T-helper 2 cell treated with Interferon-gamma antibody and Interleukin-4, amounts not matched to agents 100 ng/mL and 5 ng/mL, for 36 hours (primary cell): Measurements from ENCODE around the gene KRTAP12-1. TPM values are rescaled to one million over a fixed set of nuclear protein-coding genes. Genes with fewer than 3 reads are reported as not detected.
"Not testable (repeated sequence)": the region's sequence is repeated elsewhere in the genome, so short reads cannot be mapped to it uniquely, and the experiment has no call there.

Source experiments
- intact Hi-C: fragments of 100-400 bp; cut with micrococcal nuclease; formaldehyde crosslinking; loops from one replicate; pipeline ENCODE4 v1.15.1; 2023
- total RNA-seq: library from RNA; stranded (reverse); gene quantifications from 2 replicates; pipeline ENCODE4 v1.2.3, GENCODE V29; 2022

KRTAP12-1 gene
- total RNA-seq, 1 donor from 2014 or later, result not detected

GRCh38 chr21:44670642-44671432, 11.1 kb downstream of the KRTAP12-1 start:
- intact Hi-C loops, result no loop called here

GRCh38 chr21:44667612-44668011, 14.4 kb downstream of the KRTAP12-1 start:
- intact Hi-C loops, result no loop called here

DNA sequence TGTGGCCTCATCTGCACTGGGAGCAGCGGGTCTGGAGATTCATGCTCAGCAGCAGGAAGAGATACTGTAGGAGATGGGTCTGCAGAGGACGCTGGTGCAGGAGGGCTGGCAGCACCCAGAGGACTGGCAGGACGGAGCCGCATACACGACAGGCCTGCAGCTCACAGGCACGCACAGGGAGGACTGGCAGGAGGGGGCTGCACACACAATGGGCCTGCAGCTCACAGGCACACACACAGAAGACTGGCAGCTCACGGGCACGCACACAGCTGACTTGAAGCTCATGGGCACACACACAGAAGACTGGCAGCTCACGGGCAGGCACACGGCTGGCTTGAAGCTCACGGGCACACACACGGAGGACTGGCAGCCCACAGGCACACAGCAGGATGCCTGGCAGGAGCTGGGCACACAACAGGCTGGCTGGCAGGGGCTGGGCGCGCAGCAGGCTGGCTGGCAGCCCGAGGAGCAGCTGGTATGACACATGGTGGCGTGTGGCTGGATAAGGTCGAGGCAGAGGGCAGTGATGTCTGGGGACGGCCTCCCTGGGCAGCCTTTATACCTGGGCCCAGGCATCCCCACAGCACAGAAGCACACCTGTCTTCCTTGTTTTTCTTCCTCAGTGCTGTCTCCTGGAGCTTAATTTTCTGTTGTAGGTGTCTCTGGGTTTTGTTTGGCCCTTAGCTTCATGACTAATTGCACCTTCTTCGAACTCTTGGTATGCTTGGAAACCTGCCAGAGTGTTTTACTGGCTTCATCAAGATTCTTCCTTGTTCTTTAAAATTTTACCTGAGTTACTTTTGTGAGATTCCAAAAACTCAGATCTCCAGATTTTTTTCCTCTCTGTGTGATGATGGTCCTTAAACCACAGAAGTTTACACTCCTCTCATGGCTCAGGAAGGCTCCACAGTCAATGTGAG, 15.3 kb downstream of the KRTAP12-1 start, which contains the start of gene KRTAP12-2:
KRTAP12-2 (minus strand) TSS at position 527 of the 920 bp plus-strand sequence; CDS start at position 486, 41 bp downstream.
- intact Hi-C loops, result no loop called here

DNA sequence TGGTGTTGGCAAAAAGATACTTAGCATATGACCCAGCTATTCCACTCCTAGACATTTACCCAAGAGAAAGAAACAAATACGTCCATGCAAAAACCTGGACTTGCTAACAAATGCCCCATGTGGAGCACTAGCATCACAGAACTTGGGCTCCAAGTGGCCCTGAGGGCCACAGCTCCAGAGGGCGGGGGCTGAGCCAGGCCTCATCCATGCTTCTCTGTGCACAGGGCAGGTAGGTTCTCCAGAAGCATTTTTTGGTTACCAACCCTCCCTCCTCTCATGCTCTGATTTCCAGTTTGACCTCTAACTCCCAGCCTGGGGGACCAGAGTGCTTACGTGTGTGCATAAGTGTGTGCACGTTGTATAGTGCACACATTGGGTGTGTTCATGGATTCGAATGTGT, 17.3 kb downstream of the KRTAP12-1 start:
- intact Hi-C loops, result no loop called here

DNA sequence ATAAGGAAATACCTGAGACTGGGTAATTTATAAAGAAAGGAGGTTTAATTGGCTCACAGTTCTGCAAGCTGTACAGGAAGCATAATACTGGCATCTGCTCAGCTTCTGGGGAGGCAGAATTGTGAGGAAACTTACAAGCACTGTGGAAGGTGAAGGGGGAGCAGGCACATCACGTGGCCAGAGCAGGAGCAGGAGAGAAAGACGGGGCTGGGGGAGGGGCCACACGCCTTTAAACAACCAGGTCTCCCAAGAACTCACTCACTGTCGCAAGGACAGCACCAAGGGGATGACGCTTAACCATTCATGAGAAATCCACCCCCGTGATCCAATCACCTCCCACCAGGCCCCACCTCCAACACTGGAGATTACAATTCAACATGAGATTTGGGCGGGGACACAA, 20.4 kb downstream of the KRTAP12-1 start:
- intact Hi-C loops, result not testable (repeated sequence)

- intact Hi-C loops, result no loop called here
These were observed 22.9 kb downstream of the KRTAP12-1 start for GRCh38 chr21:44658913-44659595.

DNA sequence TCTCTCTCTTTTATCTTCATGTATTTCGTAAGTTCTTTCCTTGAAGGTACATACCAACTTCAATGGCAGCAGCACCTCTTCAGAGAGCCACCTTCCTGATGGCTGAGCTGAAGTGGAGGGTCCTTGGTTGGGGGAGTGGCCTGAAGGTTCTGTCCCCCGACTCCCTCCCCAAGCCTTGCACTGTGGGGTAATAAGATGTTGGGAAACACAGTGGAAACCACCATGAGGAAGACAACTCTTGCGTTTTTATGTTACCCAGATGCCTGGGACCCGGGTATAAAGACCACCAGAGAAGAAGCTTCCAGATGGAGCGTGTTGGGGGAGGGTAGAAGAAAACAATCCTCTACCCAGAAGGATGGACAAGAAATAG, 23.4 kb downstream of the KRTAP12-1 start:
- intact Hi-C loops, result no loop called here

GRCh38 chr21:44657635-44658540, 24.1 kb downstream of the KRTAP12-1 start, which contains the start of gene KRTAP12-3:
Gene KRTAP12-3, plus strand, starts transcription at chr21:44657932. Its CDS starts 48 bp downstream, at chr21:44657980.
- intact Hi-C loops, result loop anchor here (2.0 kb wide), 1 partner anchor 39 kb away; no protein-coding TSS in a partner anchor

DNA sequence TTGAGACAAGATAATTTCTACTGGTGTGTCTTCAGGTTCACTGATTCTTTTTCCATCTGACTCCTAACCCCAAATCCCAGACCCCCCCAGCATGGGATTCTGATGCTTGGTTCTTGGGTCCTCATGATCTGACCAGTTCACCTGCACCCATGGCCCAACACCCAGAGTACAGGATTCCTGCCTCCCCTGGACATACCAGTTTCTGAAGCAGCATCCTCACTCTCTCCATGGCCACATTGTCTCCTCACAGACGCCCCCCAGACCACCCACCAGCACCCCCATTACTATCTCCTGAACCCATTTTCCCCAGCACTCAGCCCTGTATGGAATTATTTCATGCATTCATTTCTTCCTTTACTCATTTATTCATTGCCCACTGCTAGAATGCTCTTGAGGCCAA, 25.1 kb downstream of the KRTAP12-1 start:
- intact Hi-C loops, result loop anchor here (2.0 kb wide), 1 partner anchor 38 kb away; no protein-coding TSS in a partner anchor

DNA sequence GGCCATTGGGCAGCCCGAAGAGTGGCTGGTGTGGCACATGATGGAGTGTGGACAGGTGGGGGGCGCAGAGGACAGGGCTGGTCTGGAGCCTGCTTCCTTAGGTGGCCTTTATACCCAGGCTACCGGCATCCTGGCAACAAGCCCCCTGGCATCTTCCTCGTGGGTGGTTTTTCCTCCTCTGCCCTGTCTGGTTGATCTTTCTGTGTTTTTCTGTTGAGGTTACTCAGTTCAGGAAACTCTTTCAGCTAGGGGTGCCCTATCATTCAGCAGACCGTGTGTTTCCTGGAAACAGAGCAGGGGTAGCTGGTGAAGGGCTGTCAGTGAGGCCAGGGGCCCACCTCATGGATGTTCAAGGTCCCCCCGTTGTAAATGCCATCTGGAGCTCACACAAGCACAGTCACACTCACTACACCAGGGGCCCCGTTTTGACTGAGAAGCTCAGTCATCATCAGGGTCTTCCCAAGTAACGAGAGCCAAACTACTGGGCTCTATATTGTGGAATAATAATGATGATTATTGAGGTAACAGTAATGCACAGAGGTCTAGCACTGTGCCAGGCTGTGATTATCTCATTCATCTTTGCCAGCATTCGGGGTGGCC, 27.3 kb downstream of the KRTAP12-1 start, which contains the start of gene KRTAP12-4:
KRTAP12-4 (minus strand) TSS at position 84 of the 600 bp plus-strand sequence; CDS start at position 39, 45 bp downstream.
- intact Hi-C loops, result no loop called here

DNA sequence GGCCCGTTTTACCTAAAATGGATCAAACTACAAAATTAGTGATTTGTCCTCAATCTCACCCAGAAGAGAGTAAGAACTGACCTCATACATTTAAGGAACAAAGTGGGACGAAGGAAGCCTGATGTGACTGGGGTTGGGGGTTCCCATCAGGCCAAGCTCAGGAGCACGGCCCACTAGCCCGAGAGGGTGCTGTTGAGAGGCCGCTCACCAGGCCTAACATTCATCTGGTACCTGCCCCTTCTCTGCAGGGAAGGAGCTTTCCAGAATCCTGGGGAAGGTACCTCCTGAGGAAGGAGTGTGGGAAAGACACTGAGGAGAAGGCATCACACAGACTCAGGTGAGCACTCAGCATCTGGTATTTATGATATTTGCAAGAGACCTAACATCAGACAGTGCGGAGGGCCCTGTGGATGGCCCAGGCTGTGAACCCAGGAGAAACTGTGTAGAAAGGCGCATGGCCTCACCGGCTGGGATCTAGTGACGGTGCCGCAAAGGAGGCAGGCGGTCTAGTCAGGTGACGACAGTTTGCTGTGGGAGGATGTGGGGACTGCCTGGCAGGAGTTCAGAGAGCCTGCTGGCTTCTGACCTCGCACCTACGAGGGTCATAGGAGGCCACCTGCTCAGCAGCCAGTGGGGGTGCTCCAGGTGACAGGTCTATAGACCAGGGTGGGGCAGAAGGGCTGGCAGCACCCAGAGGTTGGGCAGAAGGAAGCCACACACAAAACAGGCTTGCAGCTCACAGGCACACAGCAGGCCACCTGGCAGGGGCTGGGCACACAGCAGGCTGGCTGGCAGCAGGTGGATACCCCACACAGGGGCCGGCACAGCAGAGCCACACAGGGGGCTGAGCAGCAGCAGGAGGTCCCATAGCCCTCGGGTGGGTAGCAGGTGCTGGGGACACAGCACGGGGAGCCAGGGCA, 28.0 kb downstream of the KRTAP12-1 start:
- intact Hi-C loops, result no loop called here

DNA sequence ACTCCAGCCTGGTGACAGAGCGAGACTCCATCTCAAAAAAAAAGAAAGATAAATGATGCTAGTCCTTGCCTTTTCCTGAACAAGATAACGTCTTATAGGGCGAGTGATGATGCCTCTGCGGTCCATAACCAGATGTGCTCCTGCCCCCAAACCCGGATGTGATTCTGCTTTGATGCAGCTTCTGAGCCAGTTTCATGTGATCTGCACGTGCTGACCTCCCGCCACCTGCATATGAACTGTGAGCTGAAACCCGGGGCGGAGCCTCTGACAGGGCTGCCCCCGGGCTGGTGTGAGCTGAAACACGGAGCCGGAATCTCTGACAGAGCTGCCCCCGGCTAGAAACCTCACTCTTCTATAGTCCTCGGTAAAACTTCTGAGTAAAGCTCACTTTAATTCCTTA, 28.8 kb downstream of the KRTAP12-1 start:
- intact Hi-C loops, result no loop called here

- intact Hi-C loops, result no loop called here
These were observed 30.8 kb downstream of the KRTAP12-1 start for GRCh38 chr21:44650973-44651675.

GRCh38 chr21:44650265-44650972, 31.5 kb downstream of the KRTAP12-1 start:
- intact Hi-C loops, result no loop called here

DNA sequence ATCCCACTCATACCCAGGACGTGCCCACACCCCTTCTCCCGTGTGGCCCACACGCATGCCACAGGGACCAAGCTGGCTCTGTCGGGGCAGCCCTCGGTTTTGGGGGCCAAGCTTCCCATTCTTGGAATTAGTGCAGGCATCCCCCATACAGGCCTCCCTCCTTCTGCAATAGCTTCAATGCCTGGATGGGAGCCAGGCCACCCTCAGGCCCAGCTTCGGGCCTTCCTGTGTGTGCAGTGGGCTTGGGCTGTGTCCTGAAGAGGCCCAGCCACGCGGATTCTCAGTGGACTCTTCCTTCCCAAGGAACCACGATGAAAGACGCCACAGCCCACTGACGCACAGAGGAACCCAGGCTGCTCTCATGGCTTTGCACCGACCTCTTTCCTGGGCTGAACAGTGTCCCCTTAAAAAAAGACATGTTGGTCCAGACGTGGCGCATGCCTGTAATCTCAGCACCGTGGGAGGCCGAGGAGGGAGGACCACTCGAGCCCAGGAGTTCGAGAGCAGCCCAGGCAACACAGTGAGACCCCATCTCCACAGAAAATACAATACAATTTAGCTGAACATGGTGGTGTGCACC, 32.4 kb downstream of the KRTAP12-1 start:
- intact Hi-C loops, result no loop called here

- intact Hi-C loops, result no loop called here
These were observed 33.2 kb downstream of the KRTAP12-1 start for GRCh38 chr21:44648557-44649311.
